Measurements from ENCODE around the gene DGCR2. TPM values are rescaled to one million over a fixed set of nuclear protein-coding genes. Genes with fewer than 3 reads are reported as not detected.

DGCR2 gene
- total RNA-seq, 1 donor from 2014 or later: 70.6 TPM

GRCh38 chr22:19061471-19062138 is 60.6 kb downstream of the DGCR2 start:
- Histone ChIP-seq H3K4me3 (no peak overlapping the region), H3K36me3 (peaks cover 98% of the 10 kb centered on the region), H3K9me3 (no peaks in the 10 kb centered on the region), H3K27me3 (no peaks in the 10 kb centered on the region), H3K4me1 (no peaks in the 10 kb centered on the region), H3K27ac (no peak overlapping the region)
- intact Hi-C loops (cut with DNase I): no loop called here
- ATAC-seq (no peak), DNase-seq (peak; percentile 21)
- TF ChIP-seq CTCF (IDR thresholded peaks at IDR 0.05): no peak

- H3K27ac ChIP-seq: no peak overlapping the region
- no peak for TF ChIP-seq CTCF (IDR thresholded peaks at IDR 0.05)
- DNase-seq (peak; percentile 29), ATAC-seq (no peak)
- H3K9me3 ChIP-seq: no peaks in the 10 kb centered on the region
- H3K4me3 ChIP-seq: no peak overlapping the region
- H3K36me3 ChIP-seq: peaks cover 98% of the 10 kb centered on the region
- H3K27me3 ChIP-seq: no peaks in the 10 kb centered on the region
- intact Hi-C loops (cut with DNase I): no loop called here
- no peaks in the 10 kb centered on the region for H3K4me1 ChIP-seq
Observed at GRCh38 chr22:19060356-19061009, 61.7 kb downstream of the DGCR2 start.

- ATAC-seq: no peak
- TF ChIP-seq CTCF (IDR thresholded peaks at IDR 0.05): no peak
- Histone ChIP-seq H3K9me3 (no peaks in the 10 kb centered on the region), H3K4me3 (no peak overlapping the region), H3K27ac (no peak overlapping the region), H3K36me3 (peaks cover 97% of the 10 kb centered on the region), H3K27me3 (no peaks in the 10 kb centered on the region), H3K4me1 (no peaks in the 10 kb centered on the region)
- peak; percentile 57 for DNase-seq
- intact Hi-C loops (cut with DNase I): no loop called here
Observed at GRCh38 chr22:19059481-19060278, 62.5 kb downstream of the DGCR2 start.

GRCh38 chr22:19058713-19059451 is 63.3 kb downstream of the DGCR2 start:
- peak; percentile 48 for DNase-seq
- intact Hi-C loops (cut with DNase I): no loop called here
- H3K9me3 ChIP-seq: no peaks in the 10 kb centered on the region
- H3K27me3 ChIP-seq: no peaks in the 10 kb centered on the region
- ATAC-seq: no peak
- H3K36me3 ChIP-seq: peaks cover 97% of the 10 kb centered on the region
- no peaks in the 10 kb centered on the region for H3K4me1 ChIP-seq
- TF ChIP-seq CTCF (IDR thresholded peaks at IDR 0.05): no peak
- H3K4me3 ChIP-seq: no peak overlapping the region
- no peak overlapping the region for H3K27ac ChIP-seq

- H3K36me3 ChIP-seq: peaks cover 99% of the 10 kb centered on the region
Observed at GRCh38 chr22:19057999-19058491, 64.2 kb downstream of the DGCR2 start.

More at GRCh38 chr22:19057999-19058491, 64.2 kb downstream of the DGCR2 start:
- Histone ChIP-seq H3K9me3 (no peaks in the 10 kb centered on the region), H3K27ac (no peak overlapping the region), H3K4me3 (no peak overlapping the region), H3K27me3 (no peaks in the 10 kb centered on the region), H3K4me1 (no peaks in the 10 kb centered on the region)
- ATAC-seq: no peak
- intact Hi-C loops (cut with DNase I): no loop called here
- TF ChIP-seq CTCF (IDR thresholded peaks at IDR 0.05): no peak
- peak; percentile 39 for DNase-seq

Data from upper lobe of right lung (tissue), 1 donor.